Endothelial cell of umbilical vein (primary cell): Measurements from ENCODE around the gene ACAD10. TPM values are rescaled to one million over a fixed set of nuclear protein-coding genes. Genes with fewer than 3 reads are reported as not detected.

Experiments used
- BruUV-seq: library from RNA; stranded (reverse); fragments of 400-500 nt; replicated peaks from 2 replicates; lab custom pipeline; 2021; lab: Mats Ljungman, UMichigan
- CTCF ChIA-PET: fragments of 300-600, 350-600 bp; sonication (Branson Sonifier 250); formaldehyde crosslinking; loops from one replicate; lab custom pipeline; 2021; ENCODE audit warnings: antibody characterized with exemption, inconsistent platforms; lab: Charles Lee
- POLR2A ChIA-PET: fragments of 300-600, 350-600 bp; sonication (Branson Sonifier 250); formaldehyde crosslinking; loops from one replicate; lab custom pipeline; 2021; ENCODE audit warnings: antibody characterized with exemption, inconsistent platforms; lab: Charles Lee
- DNase-seq: peaks from one replicate; pipeline ENCODE4 v3.0.0-alpha.2; 2011; ENCODE audit warnings: low read depth, low spot score
- FAIRE-seq: peaks from 2 replicates; lab custom pipeline; 2011; peaks lifted over from hg19 to GRCh38; lab: Jason Lieb, UNC
- H2AFZ ChIP-seq: 2 replicates; pipeline ENCODE4 v1.6.0; 2012; ENCODE audit warnings: low read depth, low read length, control low read depth, inconsistent platforms
- H3K27ac ChIP-seq: 2 replicates; pipeline ENCODE4 v1.5.1; 2011; ENCODE audit warnings: low read depth, mild to moderate bottlenecking, control low read depth, low read length, moderate library complexity; ENCODE audit not compliant: insufficient read depth
- H3K27me3 ChIP-seq, 2 experiments: 2 replicates each; pipeline versions ENCODE4 v1.6.0 to v1.6.1; 2011; ENCODE audit warnings: low read length in 2 of 2, mixed read lengths in 1 of 2; ENCODE audit not compliant: control insufficient read depth in 2 of 2, insufficient read depth in 2 of 2
- H3K36me3 ChIP-seq, 2 experiments: 2 replicates in 1 of 2; 3 replicates in 1 of 2; pipeline ENCODE4 v1.5.1; 2011; ENCODE audit warnings: low read length in 2 of 2, mild to moderate bottlenecking in 1 of 2, moderate library complexity in 1 of 2; ENCODE audit not compliant: control insufficient read depth in 2 of 2, insufficient read depth in 2 of 2; ENCODE audit errors: extremely low read depth in 1 of 2
- H3K4me1 ChIP-seq: 3 replicates; pipeline ENCODE4 v1.5.1; 2011; ENCODE audit warnings: mild to moderate bottlenecking, low read length; ENCODE audit not compliant: control insufficient read depth, insufficient read depth; ENCODE audit errors: extremely low read depth
- H3K4me2 ChIP-seq: 2 replicates; pipeline ENCODE4 v1.6.1; 2011; ENCODE audit warnings: low read length, control low read depth, mixed read lengths; ENCODE audit not compliant: insufficient read depth
- H3K4me3 ChIP-seq, 3 experiments: fragments of 200-600 bp in 1 of 3; sonication (generic), shearing (Covaris generic) in 1 of 3; replicated peaks in 1 of 3; 2 replicates each; pipeline ENCODE4 v1.5.1; 2011 to 2016; ENCODE audit warnings: control low read depth in 3 of 3, low read length in 3 of 3, mild to moderate bottlenecking in 2 of 3, inconsistent platforms in 1 of 3, low read depth in 1 of 3, moderate library complexity in 1 of 3; ENCODE audit not compliant: insufficient read depth in 1 of 3
- H3K79me2 ChIP-seq: 2 replicates; pipeline ENCODE4 v1.6.0; 2012; ENCODE audit warnings: low read length, inconsistent platforms; ENCODE audit not compliant: control insufficient read depth, insufficient read depth
- H3K9ac ChIP-seq: replicated peaks from 2 replicates; pipeline ENCODE3; 2011; ENCODE audit warnings: low read length, control low read depth; ENCODE audit not compliant: insufficient read depth; ENCODE audit errors: extremely low read depth
- H3K9me1 ChIP-seq: replicated peaks from 3 replicates; pipeline ENCODE4 v1.6.0; 2011; ENCODE audit warnings: mild to moderate bottlenecking, low read length; ENCODE audit not compliant: control insufficient read depth, insufficient read depth; ENCODE audit errors: extremely low read depth
- H3K9me3 ChIP-seq: replicated peaks from 2 replicates; pipeline ENCODE4 v1.5.1; 2012; ENCODE audit warnings: low read length, inconsistent platforms; ENCODE audit not compliant: control insufficient read depth, insufficient read depth
- H4K20me1 ChIP-seq: replicated peaks from 2 replicates; pipeline ENCODE3; 2011; ENCODE audit warnings: mild to moderate bottlenecking, low read length; ENCODE audit not compliant: control insufficient read depth, insufficient read depth; ENCODE audit errors: extremely low read depth
- EZH2 ChIP-seq: IDR thresholded peaks from 2 replicates; pipeline ENCODE4 v1.6.1; 2012; ENCODE audit warnings: borderline replicate concordance, low read depth, mild to moderate bottlenecking, moderate library complexity, low read length, inconsistent platforms; ENCODE audit not compliant: severe bottlenecking
- FOS ChIP-seq: IDR thresholded peaks from 2 replicates; pipeline ENCODE4 v1.6.1; 2011; ENCODE audit warnings: mild to moderate bottlenecking, low read length, moderate library complexity, borderline replicate concordance; ENCODE audit not compliant: insufficient read depth
- GATA2 ChIP-seq: IDR thresholded peaks from 2 replicates; pipeline ENCODE4 v1.7.0; 2011; ENCODE audit warnings: low read depth, mild to moderate bottlenecking, moderate library complexity, mixed read lengths, low read length; ENCODE audit not compliant: insufficient read length, insufficient read depth
- JUN ChIP-seq: IDR thresholded peaks from 2 replicates; pipeline ENCODE4 v1.6.1; 2011; ENCODE audit warnings: borderline replicate concordance, low read depth; ENCODE audit not compliant: insufficient read length, insufficient read depth
- MYC ChIP-seq: IDR thresholded peaks from one replicate; pipeline ENCODE4 v1.6.1; 2011; ENCODE audit warnings: mild to moderate bottlenecking, low read depth, low read length
- POLR2A ChIP-seq: IDR thresholded peaks from 2 replicates; pipeline ENCODE4 v1.6.1; 2012; ENCODE audit warnings: low read depth, mild to moderate bottlenecking, control low read depth, low read length
- POLR2AphosphoS5 ChIP-seq: IDR thresholded peaks from 2 replicates; pipeline ENCODE4 v1.6.1; 2012; ENCODE audit warnings: low read depth, mild to moderate bottlenecking, control low read depth, low read length, moderate library complexity; ENCODE audit not compliant: insufficient read depth
- dilution Hi-C: fragments of 300-500 bp; cut with MboI; formaldehyde crosslinking; loops from one replicate; pipeline ENCODE4 v1.15.0; 2019; ENCODE audit warnings: low sequenced_read_pairs; ENCODE audit not compliant: extremely low pct_ligation_motif_present
- intact Hi-C: fragments of 100-400 bp; cut with micrococcal nuclease; formaldehyde crosslinking; loops from one replicate; pipeline ENCODE4 v1.10.0; 2022
- polyA plus RNA-seq, 4 experiments: library from polyadenylated mRNA; depleted of rRNA in 3 of 4; stranded (reverse) in 3 of 4; unstranded in 1 of 4; fragments of >200 nt; gene quantifications; 2 replicates each; pipeline versions ENCODE4 v1.2.1 to v1.2.3, GENCODE V29; 2011 to 2012; ENCODE audit warnings: missing spikeins in 1 of 4
- total RNA-seq: library from RNA; stranded (reverse); gene quantifications from 2 replicates; pipeline ENCODE4 v1.2.3, GENCODE V29; 2021
- TF ChIP-seq, protein P1 (sequence below), 2 donors: IDR thresholded peaks; 1 replicate in 1 of 2; 2 replicates in 1 of 2; pipeline ENCODE4 v1.5.1; 2011; ENCODE audit warnings: low read length in 2 of 2, mild to moderate bottlenecking in 2 of 2, moderate library complexity in 2 of 2, control low read depth in 1 of 2, inconsistent platforms in 1 of 2, low read depth in 1 of 2; ENCODE audit not compliant: insufficient read depth in 1 of 2; ENCODE audit errors: extremely low read depth in 1 of 2
- TF ChIP-seq, protein P2 (sequence below): IDR thresholded peaks from 2 replicates; pipeline ENCODE4 v1.6.1; 2011; ENCODE audit not compliant: insufficient read depth, insufficient read length

Gene ACAD10
- total and polyA plus RNA-seq, 2 donors (not counting 3 experiments of a cell fraction or from before 2014, with no cell fraction given), result 15.2 to 16.3 TPM

DNA sequence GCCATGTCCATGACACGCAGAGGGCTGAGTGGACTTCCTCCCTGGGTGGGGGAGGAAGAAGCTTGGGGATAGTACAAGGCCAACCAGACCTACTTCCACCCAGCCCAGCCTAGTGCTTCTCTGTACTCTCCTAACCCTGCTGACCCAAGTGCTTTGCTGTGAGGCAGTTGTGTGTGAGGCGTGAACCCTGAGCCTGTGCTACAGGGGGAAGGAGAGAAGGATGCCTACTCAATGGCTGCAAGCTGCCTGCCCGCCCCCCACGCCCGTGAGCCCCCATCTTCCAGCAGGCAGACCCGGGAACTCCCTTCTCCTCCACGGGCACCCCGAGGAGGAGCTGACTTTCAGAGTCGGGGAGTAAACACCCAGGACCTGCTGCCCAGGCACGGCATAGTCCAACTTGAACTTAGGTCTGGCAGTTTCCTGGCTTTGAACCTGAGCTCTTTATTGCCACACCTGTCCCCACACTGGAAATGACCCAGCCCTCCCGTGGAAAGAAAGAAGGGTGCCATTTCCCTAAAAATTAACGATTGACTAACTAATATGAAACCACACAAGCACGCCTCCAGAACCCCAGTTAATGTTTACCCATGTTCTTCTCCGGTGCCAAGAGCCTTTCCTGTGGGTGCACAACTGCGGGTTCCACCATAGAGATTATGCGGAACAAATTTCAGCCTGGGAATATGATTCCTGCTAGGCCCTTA is 91.6 kb downstream of the ACAD10 start:
- peaks cover 16% of the 10 kb centered on the region for H3K4me1 ChIP-seq
- H3K4me2 ChIP-seq, result no peak overlapping the region
- intact Hi-C loops, result no loop called here
- peaks cover 0 to 6% of the 10 kb centered on the region in 2 experiments for H3K36me3 ChIP-seq
- TF ChIP-seq POLR2A (no peak), EZH2 (no peak), GATA2 (no peak), JUN (no peak), FOS (no peak), MYC (no peak), POLR2AphosphoS5 (no peak)
- TF ChIP-seq, protein P1, sequence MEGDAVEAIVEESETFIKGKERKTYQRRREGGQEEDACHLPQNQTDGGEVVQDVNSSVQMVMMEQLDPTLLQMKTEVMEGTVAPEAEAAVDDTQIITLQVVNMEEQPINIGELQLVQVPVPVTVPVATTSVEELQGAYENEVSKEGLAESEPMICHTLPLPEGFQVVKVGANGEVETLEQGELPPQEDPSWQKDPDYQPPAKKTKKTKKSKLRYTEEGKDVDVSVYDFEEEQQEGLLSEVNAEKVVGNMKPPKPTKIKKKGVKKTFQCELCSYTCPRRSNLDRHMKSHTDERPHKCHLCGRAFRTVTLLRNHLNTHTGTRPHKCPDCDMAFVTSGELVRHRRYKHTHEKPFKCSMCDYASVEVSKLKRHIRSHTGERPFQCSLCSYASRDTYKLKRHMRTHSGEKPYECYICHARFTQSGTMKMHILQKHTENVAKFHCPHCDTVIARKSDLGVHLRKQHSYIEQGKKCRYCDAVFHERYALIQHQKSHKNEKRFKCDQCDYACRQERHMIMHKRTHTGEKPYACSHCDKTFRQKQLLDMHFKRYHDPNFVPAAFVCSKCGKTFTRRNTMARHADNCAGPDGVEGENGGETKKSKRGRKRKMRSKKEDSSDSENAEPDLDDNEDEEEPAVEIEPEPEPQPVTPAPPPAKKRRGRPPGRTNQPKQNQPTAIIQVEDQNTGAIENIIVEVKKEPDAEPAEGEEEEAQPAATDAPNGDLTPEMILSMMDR (IDR thresholded peaks at IDR 0.05; ENCODE audit: extremely low read depth in 1 of 2, insufficient read depth in 1 of 2, low read depth in 1 of 2, low read length in 2 of 2), result no peak
- TF ChIP-seq, protein P2, sequence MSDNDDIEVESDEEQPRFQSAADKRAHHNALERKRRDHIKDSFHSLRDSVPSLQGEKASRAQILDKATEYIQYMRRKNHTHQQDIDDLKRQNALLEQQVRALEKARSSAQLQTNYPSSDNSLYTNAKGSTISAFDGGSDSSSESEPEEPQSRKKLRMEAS, result no peak
- H3K27ac ChIP-seq, result no peak overlapping the region
- FAIRE-seq (no peak), DNase-seq (no peak)
- BruUV-seq, result no TSS peak
- no peaks in the 10 kb centered on the region for H3K27me3 ChIP-seq
- H3K79me2 ChIP-seq, result no peaks in the 10 kb centered on the region
- dilution Hi-C loops, result no loop called here
- no peak overlapping the region for H3K4me3 ChIP-seq
- no peak overlapping the region for H3K9ac ChIP-seq
- H4K20me1 ChIP-seq, result no peaks in the 10 kb centered on the region
- ChIA-PET POLR2A (no interaction called here), CTCF (interaction anchor here (0.7 to 3.8 kb wide), 3 partner anchors 11 to 35 kb away, joined by 4 to 23 read pairs (median 4); partner anchors contain the start of gene ALDH2)
- no peaks in the 10 kb centered on the region for H3K9me3 ChIP-seq
- no peak overlapping the region for H2AFZ ChIP-seq
- no peaks in the 10 kb centered on the region for H3K9me1 ChIP-seq
